A549 (cell line): Measurements from ENCODE around the gene CLSTN2. TPM values are rescaled to one million over a fixed set of nuclear protein-coding genes. Genes with fewer than 3 reads are reported as not detected.

Experiments
- ATAC-seq, 2 experiments: fragments of 200-7000 bp in 1 of 2; fragments of >200 bp in 1 of 2; cut with Nextera tagmentation in 1 of 2; cut with Tn5 transposase in 1 of 2; 3 replicates each; pipeline versions ENCODE4 v1.8.0 to v1.9.1; 2018 to 2020; ENCODE audit warnings: mild to moderate bottlenecking in 1 of 2, moderate library complexity in 1 of 2
- CTCF ChIA-PET: fragments of 300-600 bp; sonication (Branson Sonifier 250); formaldehyde crosslinking; extraction: SDS; loops from one replicate; lab custom pipeline; 2021; ENCODE audit warnings: antibody characterized with exemption, inconsistent platforms; lab: Yijun Ruan, JAX
- POLR2A ChIA-PET: fragments of 350-600 bp; formaldehyde crosslinking; extraction: SDS; loops from one replicate; lab custom pipeline; 2021; ENCODE audit warnings: antibody characterized with exemption, inconsistent platforms; lab: Yijun Ruan, JAX
- DNase-seq, 2 experiments: peaks; one replicate each; pipeline versions ENCODE4 v3.0.0 to v3.0.0-alpha.2; 2011 to 2016; ENCODE audit warnings: low read depth in 1 of 2, low spot score in 1 of 2
- FAIRE-seq: peaks from 2 replicates; lab custom pipeline; 2011; peaks lifted over from hg19 to GRCh38; lab: Jason Lieb, UNC
- H3K27ac ChIP-seq, 2 experiments: fragments of >200 bp; sonication (Bioruptor Twin); formaldehyde crosslinking; 3 replicates each; pipeline ENCODE4 v1.5.1; 2016 to 2017
- H3K4me1 ChIP-seq: fragments of >200 bp; sonication (Bioruptor Twin); formaldehyde crosslinking; 3 replicates; pipeline ENCODE4 v1.6.1; 2016
- H3K4me2 ChIP-seq: fragments of >200 bp; sonication (Bioruptor Twin); formaldehyde crosslinking; 3 replicates; pipeline ENCODE4 v1.6.1; 2016
- H3K4me3 ChIP-seq: fragments of >200 bp; sonication (Bioruptor Twin); formaldehyde crosslinking; 3 replicates; pipeline ENCODE4 v1.5.1; 2016
- H3K9me3 ChIP-seq: fragments of >200 bp; sonication (Bioruptor Twin); formaldehyde crosslinking; 3 replicates; pipeline ENCODE4 v1.6.1; 2016
- CBX2 ChIP-seq: fragments of 200-600 bp; sonication (generic); IDR thresholded peaks from 2 replicates; pipeline ENCODE4 v1.6.1; 2016; ENCODE audit warnings: low read depth, mild to moderate bottlenecking, borderline replicate concordance
- CHD2 ChIP-seq: fragments of 150-350 bp; IDR thresholded peaks from 2 replicates; pipeline ENCODE4 v1.6.1; 2014; ENCODE audit warnings: low read length; ENCODE audit not compliant: partially characterized antibody
- CHD4 ChIP-seq: fragments of 200-600 bp; sonication (generic); IDR thresholded peaks from 2 replicates; pipeline ENCODE4 v1.6.1; 2016; ENCODE audit warnings: antibody characterized with exemption, mild to moderate bottlenecking, borderline replicate concordance
- EHF ChIP-seq: fragments of 250-450 bp; sonication (Bioruptor Pico); IDR thresholded peaks from 2 replicates; pipeline ENCODE4 v1.5.0; 2020; ENCODE audit warnings: mild to moderate bottlenecking
- EP300 ChIP-seq, 2 experiments: fragments of >200 bp; sonication (Bioruptor Twin); formaldehyde crosslinking; IDR thresholded peaks; 2 replicates in 1 of 2; 3 replicates in 1 of 2; pipeline ENCODE4 v1.6.1; 2016 to 2017
- ESRRA ChIP-seq: fragments of 150-350 bp; IDR thresholded peaks from 2 replicates; pipeline ENCODE4 v1.6.1; 2014; ENCODE audit warnings: mild to moderate bottlenecking, low read length, borderline replicate concordance
- FOSB ChIP-seq: fragments of 250-450 bp; sonication (Bioruptor Pico); IDR thresholded peaks from 2 replicates; pipeline ENCODE4 v1.5.0; 2020; ENCODE audit warnings: mild to moderate bottlenecking, moderate library complexity
- HDAC2 ChIP-seq: fragments of 200-600 bp; sonication (generic); IDR thresholded peaks from 2 replicates; pipeline ENCODE4 v1.6.1; 2016
- HES2 ChIP-seq: fragments of >200 bp; sonication (Bioruptor Twin); formaldehyde crosslinking; IDR thresholded peaks from 2 replicates; pipeline ENCODE4 v1.6.1; 2016
- HMGXB4 ChIP-seq: fragments of 250-450 bp; sonication (Bioruptor Pico); IDR thresholded peaks from 2 replicates; pipeline ENCODE4 v1.5.0; 2021; ENCODE audit warnings: mild to moderate bottlenecking, moderate library complexity, borderline replicate concordance
- HOXA7 ChIP-seq: fragments of 250-450 bp; sonication (Bioruptor Pico); IDR thresholded peaks from 2 replicates; pipeline ENCODE4 v1.5.0; 2020; ENCODE audit warnings: mild to moderate bottlenecking, moderate library complexity
- JUNB ChIP-seq: fragments of >200 bp; sonication (Bioruptor Twin); formaldehyde crosslinking; IDR thresholded peaks from 2 replicates; pipeline ENCODE4 v1.6.1; 2016
- NPAS2 ChIP-seq: fragments of 250-450 bp; sonication (Bioruptor Pico); IDR thresholded peaks from 2 replicates; pipeline ENCODE4 v1.8.0; 2022; ENCODE audit warnings: mild to moderate bottlenecking, moderate library complexity, borderline replicate concordance
- NR3C1 ChIP-seq: fragments of >200 bp; sonication (Bioruptor Twin); formaldehyde crosslinking; IDR thresholded peaks from 3 replicates; pipeline ENCODE4 v1.6.1; 2017
- POLR2A ChIP-seq: IDR thresholded peaks from 2 replicates; pipeline ENCODE4 v1.6.1; 2012; ENCODE audit warnings: mild to moderate bottlenecking, low read length
- RAD21 ChIP-seq, 2 experiments: fragments of >200 bp in 1 of 2; sonication (Bioruptor Twin) in 1 of 2; formaldehyde crosslinking in 1 of 2; IDR thresholded peaks in 1 of 2; conservative IDR thresholded peaks in 1 of 2; 2 replicates in 1 of 2; 3 replicates in 1 of 2; pipeline ENCODE4 v1.6.1; 2012 to 2018; ENCODE audit warnings: inconsistent platforms in 1 of 2
- RCOR1 ChIP-seq: fragments of 150-350 bp; IDR thresholded peaks from 2 replicates; pipeline ENCODE4 v1.6.1; 2014; ENCODE audit warnings: antibody characterized with exemption, low read length, low read depth
- SMC3 ChIP-seq: fragments of >200 bp; sonication (Bioruptor Twin); formaldehyde crosslinking; IDR thresholded peaks from 3 replicates; pipeline ENCODE4 v1.6.1; 2018; ENCODE audit warnings: inconsistent platforms
- SREBF2 ChIP-seq: fragments of 450-650 bp; IDR thresholded peaks from 2 replicates; pipeline ENCODE4 v1.6.1; 2014; ENCODE audit warnings: mild to moderate bottlenecking, moderate library complexity
- TP53 ChIP-seq: fragments of 250-450 bp; sonication (Bioruptor Pico); IDR thresholded peaks from 2 replicates; pipeline ENCODE4 v1.5.0; 2021; ENCODE audit warnings: mild to moderate bottlenecking, moderate library complexity
- ZFP36 ChIP-seq: fragments of 450-650 bp; IDR thresholded peaks from 2 replicates; pipeline ENCODE4 v1.6.1; 2014; ENCODE audit warnings: borderline replicate concordance; ENCODE audit not compliant: partially characterized antibody
- WGBS: methylation state at CpG from one replicate; pipeline ENCODE4 v1.1.6; 2017; ENCODE audit errors: missing lambda C conversion rate; 5-methylcytosine and 5-hydroxymethylcytosine counted together
- polyA plus RNA-seq, 4 experiments: library from polyadenylated mRNA; depleted of rRNA in 3 of 4; stranded (reverse); fragments of >200 nt; fragmentation: RNase III in 1 of 4; extraction: RNeasy Plus Mini Kit Qiagen cat#74134 plus additional on column Dnase treatment in 1 of 4; gene quantifications; 2 replicates in 3 of 4; 3 replicates in 1 of 4; pipeline ENCODE4 v1.2.3, GENCODE V29; 2011 to 2017
- small RNA-seq, 6 experiments: library from RNA; depleted of rRNA; stranded (forward); fragments of <200 nt; gene quantifications; one replicate each; pipeline ENCODE3, GENCODE V24; 2012
- TF ChIP-seq, protein P1 (sequence below): IDR thresholded peaks from 2 replicates; pipeline ENCODE4 v1.6.1; 2012; ENCODE audit warnings: low read depth, borderline replicate concordance

CLSTN2 gene
- polyA plus RNA-seq, 2 of the 4 experiments (the other 2 are of a cell fraction) = 0.03 to 0.04 TPM

DNA sequence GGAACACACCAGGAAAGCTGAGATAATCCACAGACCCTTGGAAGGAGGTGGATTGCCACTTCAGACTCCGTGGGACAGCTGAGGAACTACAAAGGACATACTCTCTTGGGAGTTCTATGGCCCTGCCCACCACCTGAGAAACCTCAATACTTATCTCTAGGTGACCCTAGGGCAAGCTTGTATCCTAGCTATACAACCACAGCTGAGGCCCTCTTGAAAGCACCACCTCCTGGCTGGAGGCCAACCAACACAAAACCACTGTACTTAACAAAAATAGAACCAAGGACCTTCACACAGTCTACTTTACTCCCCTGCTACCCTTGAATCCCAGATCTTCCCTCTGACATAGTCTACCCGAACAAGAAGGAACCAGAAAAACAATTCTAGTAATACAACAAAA lies 682.1 kb downstream of the CLSTN2 start:
- no peaks in the 10 kb centered on the region for H3K9me3 ChIP-seq
- DNase-seq = no peak
- 0% methylated on average over 2 of the region's 2 CpGs for WGBS
- H3K4me1 ChIP-seq = no peaks in the 10 kb centered on the region
- ChIA-PET CTCF (interaction anchor here (0.6 kb wide), 1 partner anchor 10 kb away, joined by 3 read pairs; no protein-coding TSS in a partner anchor), POLR2A (no interaction called here)
- TF ChIP-seq TP53 (CRISPR knock-in tag) = no peak
- TF ChIP-seq HOXA7 (CRISPR knock-in tag) = no peak
- no peak for TF ChIP-seq FOSB (CRISPR knock-in tag)
- no peak for TF ChIP-seq CHD2
- TF ChIP-seq NPAS2 (CRISPR knock-in tag) = no peak
- TF ChIP-seq SREBF2 = no peak
- TF ChIP-seq CHD4 = no peak
- TF ChIP-seq, protein P1, sequence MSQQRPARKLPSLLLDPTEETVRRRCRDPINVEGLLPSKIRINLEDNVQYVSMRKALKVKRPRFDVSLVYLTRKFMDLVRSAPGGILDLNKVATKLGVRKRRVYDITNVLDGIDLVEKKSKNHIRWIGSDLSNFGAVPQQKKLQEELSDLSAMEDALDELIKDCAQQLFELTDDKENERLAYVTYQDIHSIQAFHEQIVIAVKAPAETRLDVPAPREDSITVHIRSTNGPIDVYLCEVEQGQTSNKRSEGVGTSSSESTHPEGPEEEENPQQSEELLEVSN = no peak
- TF ChIP-seq HMGXB4 (CRISPR knock-in tag) = no peak
- TF ChIP-seq EP300 (IDR thresholded peaks at IDR 0.05) = no peak
- TF ChIP-seq HES2 = no peak
- no peak for TF ChIP-seq CBX2
- TF ChIP-seq NR3C1 = no peak
- no peak for TF ChIP-seq ZFP36
- no peak for TF ChIP-seq SMC3
- TF ChIP-seq HDAC2 = no peak
- H3K4me2 ChIP-seq = no peak overlapping the region
- no peak overlapping the region for H3K27ac ChIP-seq
- no peak overlapping the region for H3K4me3 ChIP-seq
- no peak for ATAC-seq
- FAIRE-seq = no peak

DNA sequence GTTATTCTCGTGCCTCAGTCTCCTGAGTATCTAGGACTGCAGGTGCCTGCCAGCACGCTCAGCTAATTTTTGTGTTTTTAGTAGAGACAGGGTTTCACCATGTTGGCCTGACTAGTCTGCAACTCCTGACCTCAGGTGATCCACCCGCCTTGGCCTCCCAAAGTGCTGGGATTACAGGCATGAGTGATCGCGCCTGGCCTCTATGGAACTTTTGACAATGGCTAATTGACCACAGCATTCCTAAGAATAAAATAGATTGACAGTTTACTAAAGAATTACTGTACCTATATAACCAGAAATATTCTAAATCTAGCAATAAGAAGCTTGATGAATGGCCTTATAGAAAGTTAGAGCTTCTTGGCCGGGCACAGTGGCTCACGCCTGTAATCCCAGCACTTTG lies 691.9 kb downstream of the CLSTN2 start:
- Histone ChIP-seq H3K4me1 (no peaks in the 10 kb centered on the region), H3K4me3 (no peak overlapping the region), H3K4me2 (no peak overlapping the region), H3K9me3 (no peaks in the 10 kb centered on the region)
- FAIRE-seq (no peak), ATAC-seq (no peak)
- WGBS = 42% methylated on average over 7 of the region's 7 CpGs
- CTCF ChIA-PET = no interaction called here
- no peak for TF ChIP-seq TP53 (CRISPR knock-in tag)
- TF ChIP-seq JUNB = no peak
- TF ChIP-seq RCOR1 = no peak
- no peak for TF ChIP-seq ESRRA
- no peak for TF ChIP-seq EHF
- no peak for TF ChIP-seq RAD21 (conservative IDR thresholded peaks at IDR 0.05 in 1 of 2, IDR thresholded peaks at IDR 0.05 in 1 of 2)
- TF ChIP-seq POLR2A = no peak
- TF ChIP-seq, all 56 proteins: peak for 0
- H3K27ac ChIP-seq = no peak overlapping the region
- no peak for DNase-seq
- POLR2A ChIA-PET = no interaction called here

Small RNA genes lying within 50 kb of the gene (small RNA-seq; reads per million reads assigned to genes)
- 0 reads per million in 6 experiments for gene AC048346.1
